Pancreas (tissue), 10 donors: ENCODE data around the gene IL3. TPM values are rescaled to one million over a fixed set of nuclear protein-coding genes. Genes with fewer than 3 reads are reported as not detected.

Experiments used
- ATAC-seq, 4 donors: fragments of 200-7000 bp; cut with Tn5 transposase; one replicate each; pipeline versions ENCODE4 v1.8.0 to v1.9.1; 2020; ENCODE audit warnings: mild to moderate bottlenecking in 4 of 4, moderate library complexity in 4 of 4
- DNase-seq, 6 donors: peaks; one replicate each; pipeline ENCODE4 v3.0.0-alpha.2; 2020
- FAIRE-seq: peaks from 2 replicates; lab custom pipeline; 2012; peaks lifted over from hg19 to GRCh38; lab: Jason Lieb, UNC
- H3K27ac ChIP-seq, 4 donors: fragments of 200-600 bp; sonication (generic); 1 replicate in 3 of 4; 2 replicates in 1 of 4; pipeline versions ENCODE4 v1.5.0 to v1.8.0; 2020
- H3K27me3 ChIP-seq, 4 donors: fragments of 200-600 bp; one replicate each; pipeline ENCODE4 v1.8.0; 2021
- H3K36me3 ChIP-seq, 3 donors: fragments of 200-600 bp; sonication (generic) in 1 of 3; one replicate each; pipeline versions ENCODE4 v1.5.0 to v1.8.0; 2020 to 2021
- H3K4me1 ChIP-seq, 3 donors: fragments of 200-600 bp; one replicate each; pipeline ENCODE4 v1.8.0; 2021
- H3K4me3 ChIP-seq, 4 donors: fragments of 200-600 bp; sonication (generic) in 2 of 4; one replicate each; pipeline versions ENCODE4 v1.5.0 to v1.8.0; 2020 to 2021
- H3K9me3 ChIP-seq, 4 donors: fragments of 200-600 bp; one replicate each; pipeline ENCODE4 v1.8.0; 2021
- WGBS, 2 donors: extraction: QIAGEN DNeasy Blood & Tissue Kit; methylation state at CpG; one replicate each; pipeline ENCODE4 v1.1.7; 2013; 5-methylcytosine and 5-hydroxymethylcytosine counted together
- intact Hi-C, 3 donors: fragments of 100-400 bp; cut with DNase I; formaldehyde crosslinking; loops; one replicate each; pipeline versions ENCODE4 v1.11.1 to v1.14.2; 2022
- polyA plus RNA-seq, 2 donors: library from polyadenylated mRNA; stranded (reverse); fragments of 200-250 nt; gene quantifications; one replicate each; pipeline ENCODE4 v1.2.3, GENCODE V29; 2013
- total RNA-seq, 6 donors: library from RNA; stranded (reverse); fragmentation: NEBNext Ultra II Directional in 4 of 6; extraction: Animal tissue kit (Norgen Biotek cat#: 25700) in 4 of 6; gene quantifications; one replicate each; pipeline versions ENCODE4 v1.2.1 to v1.2.4, GENCODE V29; 2021 to 2023
- TF ChIP-seq, protein P1 (sequence below), 4 donors: fragments of 200-600 bp; sonication (generic) in 3 of 4; IDR thresholded peaks; one replicate each; pipeline versions ENCODE4 v1.5.0 to v1.8.0; 2021; ENCODE audit warnings: antibody characterized with exemption in 4 of 4
- donor health status: healthy with polysubstance abuse.
- donor health status: DM: no; HTN: no; CAD: no; lungs with moderate emphysema.
- donor health status: DM: no; HTN: no; CAD: no.
- donor health status: control.
- donor health status: control.
- donor health status: Bipolar disorder and iron deficiency.
- donor health status: DM: yes; HTN: yes; CAD: no.
- donor health status: DM: no; HTN: no; CAD: no.
- donor health status: DM: no; HTN: no; CAD: no.
- donor health status: DM: yes; HTN: yes; CAD: no.

Gene IL3
- total and polyA plus RNA-seq, 8 donors, result not detected

- intact Hi-C loops, result no loop called here
- Histone ChIP-seq H3K9me3 (no peaks in the 10 kb centered on the region), H3K4me1 (no peaks in the 10 kb centered on the region), H3K27me3 (no peaks in the 10 kb centered on the region), H3K4me3 (no peak overlapping the region), H3K36me3 (no peaks in the 10 kb centered on the region), H3K27ac (no peak overlapping the region)
- FAIRE-seq, result no peak
- peak in 1 of 6 donors; percentile 33 for DNase-seq
- 65 to 80% methylated on average over 11 of the region's 11 CpGs for WGBS, 2 donors
- TF ChIP-seq, protein P1, sequence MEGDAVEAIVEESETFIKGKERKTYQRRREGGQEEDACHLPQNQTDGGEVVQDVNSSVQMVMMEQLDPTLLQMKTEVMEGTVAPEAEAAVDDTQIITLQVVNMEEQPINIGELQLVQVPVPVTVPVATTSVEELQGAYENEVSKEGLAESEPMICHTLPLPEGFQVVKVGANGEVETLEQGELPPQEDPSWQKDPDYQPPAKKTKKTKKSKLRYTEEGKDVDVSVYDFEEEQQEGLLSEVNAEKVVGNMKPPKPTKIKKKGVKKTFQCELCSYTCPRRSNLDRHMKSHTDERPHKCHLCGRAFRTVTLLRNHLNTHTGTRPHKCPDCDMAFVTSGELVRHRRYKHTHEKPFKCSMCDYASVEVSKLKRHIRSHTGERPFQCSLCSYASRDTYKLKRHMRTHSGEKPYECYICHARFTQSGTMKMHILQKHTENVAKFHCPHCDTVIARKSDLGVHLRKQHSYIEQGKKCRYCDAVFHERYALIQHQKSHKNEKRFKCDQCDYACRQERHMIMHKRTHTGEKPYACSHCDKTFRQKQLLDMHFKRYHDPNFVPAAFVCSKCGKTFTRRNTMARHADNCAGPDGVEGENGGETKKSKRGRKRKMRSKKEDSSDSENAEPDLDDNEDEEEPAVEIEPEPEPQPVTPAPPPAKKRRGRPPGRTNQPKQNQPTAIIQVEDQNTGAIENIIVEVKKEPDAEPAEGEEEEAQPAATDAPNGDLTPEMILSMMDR (IDR thresholded peaks at IDR 0.05), result no peak
- ATAC-seq, result no peak
These were observed 15.9 kb downstream of the IL3 start for GRCh38 chr5:132076202-132076830.

- FAIRE-seq, result no peak
- Histone ChIP-seq H3K4me1 (no peaks in the 10 kb centered on the region), H3K27ac (no peak overlapping the region), H3K9me3 (no peaks in the 10 kb centered on the region), H3K4me3 (no peak overlapping the region), H3K27me3 (no peaks in the 10 kb centered on the region), H3K36me3 (no peaks in the 10 kb centered on the region)
- intact Hi-C loops, result no loop called here
- 91 to 96% methylated on average over 8 of the region's 8 CpGs for WGBS, 2 donors
- TF ChIP-seq, protein P1 (IDR thresholded peaks at IDR 0.05), result no peak
- ATAC-seq, result no peak
- DNase-seq, result peak in 2 of 6 donors; percentile 43 to 49
These were observed 16.5 kb downstream of the IL3 start for GRCh38 chr5:132076983-132077382.

DNA sequence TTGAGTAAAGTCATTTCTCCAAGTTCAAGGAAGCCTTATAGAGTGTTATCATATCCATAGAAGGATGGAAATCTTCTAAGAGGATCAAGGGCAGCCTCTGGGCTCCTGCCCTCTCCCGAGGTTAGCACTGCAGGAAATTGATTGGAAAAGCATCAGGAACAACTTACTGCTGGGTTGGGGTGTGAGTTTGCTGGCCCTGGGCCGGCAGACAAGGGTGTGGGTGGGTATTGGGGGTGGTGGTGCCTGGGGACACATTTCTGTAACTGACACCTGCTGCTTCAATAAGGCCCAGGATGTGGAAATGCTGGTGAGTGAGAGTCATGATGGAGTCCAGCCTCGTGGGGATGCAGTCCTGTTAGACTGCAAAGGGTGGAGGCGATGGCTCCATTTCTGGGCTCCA lies 18.6 kb downstream of the IL3 start:
- no peaks in the 10 kb centered on the region for H3K4me1 ChIP-seq
- no peaks in the 10 kb centered on the region for H3K27me3 ChIP-seq
- H3K36me3 ChIP-seq, result no peaks in the 10 kb centered on the region
- H3K4me3 ChIP-seq, result no peak overlapping the region
- H3K9me3 ChIP-seq, result no peaks in the 10 kb centered on the region
- TF ChIP-seq, protein P1 (IDR thresholded peaks at IDR 0.05), result no peak
- ATAC-seq, result no peak
- no peak overlapping the region for H3K27ac ChIP-seq
- intact Hi-C loops, result no loop called here
- DNase-seq, result no peak
- no peak for FAIRE-seq
- WGBS, 2 donors, result 56 to 69% methylated on average over 4 of the region's 4 CpGs

- FAIRE-seq, result no peak
- TF ChIP-seq, protein P1 (IDR thresholded peaks at IDR 0.05), result no peak
- Histone ChIP-seq H3K4me1 (no peaks in the 10 kb centered on the region), H3K27me3 (no peaks in the 10 kb centered on the region), H3K9me3 (no peaks in the 10 kb centered on the region), H3K27ac (no peak overlapping the region), H3K4me3 (no peak overlapping the region), H3K36me3 (no peaks in the 10 kb centered on the region)
- 66 to 78% methylated on average over 3 of the region's 3 CpGs for WGBS, 2 donors
- no peak for DNase-seq
- intact Hi-C loops, result no loop called here
- ATAC-seq, result no peak
These were observed 19.2 kb downstream of the IL3 start for GRCh38 chr5:132079619-132080018.

GRCh38 chr5:132080595-132080994 lies 20.1 kb downstream of the IL3 start:
- 69 to 80% methylated on average over 3 of the region's 3 CpGs for WGBS, 2 donors
- DNase-seq (no peak), FAIRE-seq (no peak), ATAC-seq (no peak)
- Histone ChIP-seq H3K27ac (no peak overlapping the region), H3K4me3 (no peak overlapping the region), H3K27me3 (no peaks in the 10 kb centered on the region), H3K36me3 (no peaks in the 10 kb centered on the region), H3K9me3 (no peaks in the 10 kb centered on the region), H3K4me1 (no peaks in the 10 kb centered on the region)
- TF ChIP-seq, protein P1 (IDR thresholded peaks at IDR 0.05), result no peak
- intact Hi-C loops, result no loop called here
